HEK293 (cell line): ENCODE results near the gene HEATR5B.

Source experiments
- CTCF ChIA-PET: fragments of 350-600 bp; formaldehyde crosslinking; extraction: SDS; loops from one replicate; lab custom pipeline; 2021; ENCODE audit warnings: antibody characterized with exemption; lab: Yijun Ruan, JAX
- POLR2A ChIA-PET: fragments of 300-600 bp; formaldehyde crosslinking; extraction: SDS; loops from one replicate; lab custom pipeline; 2020; ENCODE audit warnings: antibody characterized with exemption, inconsistent platforms; lab: Yijun Ruan, JAX
- H3K27ac ChIP-seq: fragments of 200-500 bp; sonication (Bioruptor generic); 2 replicates; pipeline ENCODE4 v1.5.1; 2014; ENCODE audit warnings: low read depth, low read length, control low read depth, inconsistent platforms; ENCODE audit errors: extremely low read depth
- H3K36me3 ChIP-seq, 2 experiments: fragments of 200-500 bp in 1 of 2; sonication (Bioruptor generic) in 1 of 2; 1 replicate in 1 of 2; 2 replicates in 1 of 2; pipeline ENCODE4 v1.5.1; 2014 to 2017; ENCODE audit warnings: inconsistent platforms in 2 of 2, low read length in 2 of 2; ENCODE audit not compliant: control insufficient read depth in 2 of 2, insufficient read depth in 1 of 2
- H3K4me1 ChIP-seq: fragments of 200-500 bp; sonication (Bioruptor generic); 2 replicates; pipeline ENCODE4 v1.5.1; 2014; ENCODE audit warnings: mild to moderate bottlenecking, low read length, inconsistent platforms; ENCODE audit not compliant: control insufficient read depth, insufficient read depth
- H3K4me3 ChIP-seq: 2 replicates; pipeline ENCODE4 v1.5.1; 2011; ENCODE audit warnings: low read depth, mild to moderate bottlenecking, control low read depth, low read length, moderate library complexity
- H3K9me3 ChIP-seq: fragments of 200-500 bp; sonication (Bioruptor generic); 2 replicates; pipeline ENCODE4 v1.5.1; 2014; ENCODE audit warnings: low read depth, low read length, inconsistent platforms; ENCODE audit not compliant: control insufficient read depth, insufficient read depth
- CTCF ChIP-seq: fragments of 450-650 bp; formaldehyde crosslinking; IDR thresholded peaks from 2 replicates; pipeline ENCODE4 v1.5.1; 2016; ENCODE audit warnings: missing biosample characterization, missing genetic modification characterization
- GLI2 ChIP-seq: fragments of 450-650 bp; formaldehyde crosslinking; IDR thresholded peaks from 2 replicates; pipeline ENCODE4; 2017; ENCODE audit warnings: missing biosample characterization, missing genetic modification characterization, low read depth, borderline replicate concordance
- SALL2 ChIP-seq: fragments of 450-650 bp; formaldehyde crosslinking; IDR thresholded peaks from 2 replicates; pipeline ENCODE4 v1.5.0; 2017; ENCODE audit warnings: missing biosample characterization, mild to moderate bottlenecking, missing genetic modification characterization, borderline replicate concordance
- ZBTB11 ChIP-seq: fragments of 450-650 bp; formaldehyde crosslinking; conservative IDR thresholded peaks from 2 replicates; pipeline ENCODE4 v1.5.1; 2016; ENCODE audit warnings: low read depth, missing biosample characterization, missing genetic modification characterization
- ZNF138 ChIP-seq: fragments of 450-650 bp; formaldehyde crosslinking; IDR thresholded peaks from 2 replicates; pipeline ENCODE4 v1.5.1; 2016; ENCODE audit warnings: missing biosample characterization, missing genetic modification characterization, borderline replicate concordance
- ZNF202 ChIP-seq: fragments of 450-650 bp; formaldehyde crosslinking; IDR thresholded peaks from 2 replicates; pipeline ENCODE4 v1.5.1; 2016; ENCODE audit warnings: missing biosample characterization, missing genetic modification characterization, borderline replicate concordance
- ZNF433 ChIP-seq: fragments of 450-650 bp; formaldehyde crosslinking; IDR thresholded peaks from 2 replicates; pipeline ENCODE4 v1.5.1; 2016; ENCODE audit warnings: missing biosample characterization, missing genetic modification characterization, low read depth
- ZNF624 ChIP-seq: fragments of 450-650 bp; formaldehyde crosslinking; IDR thresholded peaks from 2 replicates; pipeline ENCODE4 v1.5.1; 2017; ENCODE audit warnings: missing biosample characterization, missing genetic modification characterization
- ZNF645 ChIP-seq: fragments of 450-650 bp; formaldehyde crosslinking; IDR thresholded peaks from 2 replicates; pipeline ENCODE4; 2016; ENCODE audit warnings: missing biosample characterization, missing genetic modification characterization
- ZNF654 ChIP-seq: fragments of 450-650 bp; formaldehyde crosslinking; IDR thresholded peaks from 2 replicates; pipeline ENCODE4 v1.5.1; 2016; ENCODE audit warnings: low read depth, missing biosample characterization, missing genetic modification characterization
- ZNF747 ChIP-seq: fragments of 450-650 bp; formaldehyde crosslinking; IDR thresholded peaks from 2 replicates; pipeline ENCODE4 v1.5.1; 2016; ENCODE audit warnings: missing biosample characterization, missing genetic modification characterization
- ZNF792 ChIP-seq: fragments of 450-650 bp; formaldehyde crosslinking; IDR thresholded peaks from 2 replicates; pipeline ENCODE4 v1.5.1; 2016; ENCODE audit warnings: missing biosample characterization, missing genetic modification characterization
- ZSCAN16 ChIP-seq: fragments of 450-650 bp; formaldehyde crosslinking; IDR thresholded peaks from 2 replicates; pipeline ENCODE4 v1.5.1; 2016; ENCODE audit warnings: missing biosample characterization, missing genetic modification characterization
- ZSCAN4 ChIP-seq: fragments of 450-650 bp; formaldehyde crosslinking; IDR thresholded peaks from 2 replicates; pipeline ENCODE4 v1.5.1; 2017; ENCODE audit warnings: missing biosample characterization, missing genetic modification characterization

Gene HEATR5B

GRCh38 chr2:37011130-37011529 is 73.0 kb downstream of the HEATR5B start (continued):
- TF ChIP-seq ZNF645 (tag by site-specific recombination) = no peak
- no peak for TF ChIP-seq ZBTB11 (tag by site-specific recombination)

- ChIA-PET CTCF (interaction anchor here (0.6 to 1.1 kb wide), 2 partner anchors 14 to 17 kb away, joined by 3 read pairs; no protein-coding TSS in a partner anchor), POLR2A (no interaction called here)
- Histone ChIP-seq H3K4me3 (no peak overlapping the region), H3K9me3 (no peaks in the 10 kb centered on the region), H3K36me3 (peaks cover 29 to 71% of the 10 kb centered on the region in 2 experiments), H3K4me1 (no peaks in the 10 kb centered on the region), H3K27ac (no peak overlapping the region)
- TF ChIP-seq ZSCAN16 (tag by site-specific recombination) (no peak), ZNF654 (tag by site-specific recombination) (peak; percentile 66), ZNF433 (tag by site-specific recombination) (no peak), CTCF (tag by site-specific recombination) (peak; percentile 48; the same call in 1 of the 2 replicates)
These were observed 78.9 kb downstream of the HEATR5B start for GRCh38 chr2:37005118-37005868.

- ChIA-PET POLR2A (no interaction called here), CTCF (interaction anchor here (0.6 kb wide), 2 partner anchors 220 to 794 kb away, joined by 3 to 6 read pairs; no protein-coding TSS in a partner anchor)
- no peak overlapping the region for H3K27ac ChIP-seq
- no peaks in the 10 kb centered on the region for H3K4me1 ChIP-seq
- H3K9me3 ChIP-seq = no peaks in the 10 kb centered on the region
- H3K4me3 ChIP-seq = no peak overlapping the region
- peaks cover 29 to 66% of the 10 kb centered on the region in 2 experiments for H3K36me3 ChIP-seq
- TF ChIP-seq GLI2 (tag by site-specific recombination) (no peak), SALL2 (no peak), ZSCAN4 (tag by site-specific recombination) (no peak), ZNF792 (tag by site-specific recombination) (no peak), ZNF624 (tag by site-specific recombination) (no peak), ZNF202 (no peak), ZNF747 (tag by site-specific recombination) (no peak), ZNF138 (tag by site-specific recombination) (no peak)
These were observed 83.1 kb downstream of the HEATR5B start for GRCh38 chr2:37000988-37001556.
